Skin epidermis (tissue), 12 donors: ENCODE results near the gene TP53BP1.
A peak's percentile ranks its signal among the peaks of the same experiment; 100 is the strongest.
"Not testable (repeated sequence)": the region's sequence is repeated elsewhere in the genome, so short reads cannot be mapped to it uniquely, and the experiment has no call there.

Source experiments
- H3K27ac ChIP-seq, 21 experiments: fragments of 200-600 bp; sonication (generic) in 11 of 21; one replicate each; pipeline ENCODE4 v1.5.0; 2020; ENCODE audit warnings: mild to moderate bottlenecking in 3 of 21, inconsistent platforms in 2 of 21, moderate library complexity in 2 of 21
- H3K4me3 ChIP-seq, 7 experiments: fragments of 200-600 bp; sonication (generic) in 2 of 7; one replicate each; pipeline ENCODE4 v1.5.0; 2020; ENCODE audit warnings: inconsistent platforms in 2 of 7, mild to moderate bottlenecking in 2 of 7, moderate library complexity in 1 of 7

TP53BP1 gene

DNA sequence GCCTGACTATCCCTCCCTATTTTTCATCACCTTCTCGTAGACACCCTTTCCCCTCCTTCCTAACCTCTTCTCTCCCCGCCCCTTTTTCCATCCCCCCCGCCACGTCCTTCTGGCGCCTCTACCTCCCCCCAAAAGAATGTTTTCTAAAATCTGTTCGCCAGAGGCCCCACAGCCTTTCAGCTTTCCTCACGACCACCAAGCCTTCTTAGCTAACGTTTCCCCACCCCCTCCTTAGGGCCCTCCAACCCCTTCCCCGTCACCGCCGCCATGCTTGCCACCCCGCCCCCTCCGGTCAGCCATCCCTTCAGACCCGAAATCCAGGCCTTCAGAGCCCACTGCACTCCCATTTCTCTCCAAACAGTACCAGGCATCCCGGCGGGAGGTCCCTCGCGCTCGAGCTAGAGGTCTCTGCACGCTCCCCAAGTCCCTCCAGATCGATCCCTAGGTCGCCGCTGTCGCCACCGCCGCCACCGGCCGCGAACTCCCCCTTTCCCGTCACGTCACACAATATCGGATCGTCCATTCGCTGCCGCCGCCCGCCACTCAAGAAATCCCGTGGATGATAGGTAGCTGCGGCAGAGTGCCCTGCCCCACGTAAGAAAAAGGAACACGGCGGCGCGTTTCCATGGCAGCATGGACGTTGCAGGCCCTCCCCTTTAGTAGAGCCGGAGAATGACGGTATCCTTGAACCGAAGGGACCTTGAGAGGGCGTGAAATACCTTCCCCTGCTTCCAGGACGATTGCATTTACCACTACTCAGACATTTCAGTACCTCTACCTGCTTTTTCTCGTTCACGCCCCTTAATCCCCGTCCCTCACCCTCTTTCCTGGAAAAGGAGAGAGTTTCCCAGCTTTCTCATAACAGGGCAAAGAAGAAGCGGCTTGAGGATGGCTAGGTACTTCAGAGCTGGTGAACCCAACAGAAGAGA is at the start of gene TP53BP1:
Gene TP53BP1, minus strand, starts transcription at position 484 of the 929 bp plus-strand sequence. Its CDS starts 113 bp downstream, at position 371.
- Histone ChIP-seq H3K4me3 (peak within 1 kb of the TSS; percentile 62 to 97 (median 86)), H3K27ac (peak within 1 kb of the TSS; percentile 60 to 93 (median 83))

GRCh38 chr15:43541785-43542184 is 48.8 kb upstream of the TP53BP1 start:
- no peak overlapping the region for H3K27ac ChIP-seq
- no peak overlapping the region for H3K4me3 ChIP-seq

DNA sequence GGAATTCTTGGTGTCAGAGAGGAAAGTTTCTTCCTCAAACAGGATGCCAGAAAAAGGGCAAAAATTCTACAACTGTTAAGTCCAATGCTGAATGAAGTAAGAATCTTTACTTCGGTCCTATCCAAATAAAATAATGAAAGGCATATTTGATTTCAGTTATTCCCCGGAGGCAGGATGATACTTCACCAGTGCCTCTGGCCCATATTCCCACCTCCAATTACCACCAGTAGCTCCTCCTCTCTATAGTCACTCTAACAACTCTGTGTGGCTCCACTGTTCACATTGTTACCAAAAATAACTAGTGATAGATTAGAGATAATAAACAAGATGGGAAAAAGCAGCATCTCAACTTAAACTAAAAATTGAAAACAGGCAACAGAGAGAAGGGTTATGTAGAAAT is 45.1 kb upstream of the TP53BP1 start:
- no peak overlapping the region for H3K4me3 ChIP-seq
- no peak overlapping the region for H3K27ac ChIP-seq

GRCh38 chr15:43534897-43535296 is 41.9 kb upstream of the TP53BP1 start:
- H3K4me3 ChIP-seq = no peak overlapping the region
- no peak overlapping the region for H3K27ac ChIP-seq

GRCh38 chr15:43532826-43533225 is 39.9 kb upstream of the TP53BP1 start:
- H3K27ac ChIP-seq, H3K4me3 ChIP-seq: not testable (repeated sequence)

- Histone ChIP-seq H3K27ac (peak overlapping the region in 3 of 21 experiments; percentile 23 to 47 (median 44)), H3K4me3 (no peak overlapping the region)
Measured at GRCh38 chr15:43531018-43531670, 38.2 kb upstream of the TP53BP1 start.

DNA sequence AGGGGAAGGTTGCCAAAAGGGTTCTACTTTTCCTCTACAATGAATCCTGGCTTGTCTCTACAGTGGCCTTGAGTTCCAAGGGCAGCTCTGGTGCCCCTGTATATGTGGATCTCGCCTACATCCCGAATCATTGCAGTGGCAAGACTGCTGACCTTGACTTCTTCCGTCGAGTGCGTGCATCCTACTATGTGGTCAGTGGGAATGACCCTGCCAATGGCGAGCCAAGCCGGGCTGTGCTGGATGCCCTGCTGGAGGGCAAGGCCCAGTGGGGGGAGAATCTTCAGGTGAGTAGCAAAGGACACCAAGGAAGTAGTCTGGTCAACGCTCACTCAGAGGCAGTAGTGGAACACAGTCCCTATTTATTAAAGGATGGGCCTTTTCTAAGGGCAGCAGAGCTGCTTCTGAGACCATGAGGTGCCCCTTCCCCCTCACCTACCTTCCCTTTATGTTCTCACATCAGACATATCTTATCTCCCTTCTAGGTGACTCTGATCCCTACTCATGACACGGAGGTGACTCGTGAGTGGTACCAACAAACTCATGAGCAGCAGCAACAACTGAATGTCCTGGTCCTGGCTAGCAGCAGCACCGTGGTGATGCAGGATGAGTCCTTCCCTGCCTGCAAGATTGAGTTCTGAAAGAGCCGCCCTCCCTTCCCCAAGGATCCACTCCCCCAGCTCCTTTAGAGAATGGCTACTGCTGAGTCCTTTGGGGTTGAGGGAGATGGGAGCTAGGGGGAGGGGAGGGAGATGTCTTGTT is 36.8 kb upstream of the TP53BP1 start:
- H3K4me3 ChIP-seq = no peak overlapping the region
- H3K27ac ChIP-seq = no peak overlapping the region

GRCh38 chr15:43529141-43529540 is 36.2 kb upstream of the TP53BP1 start:
- H3K27ac ChIP-seq = no peak overlapping the region
- H3K4me3 ChIP-seq = no peak overlapping the region

DNA sequence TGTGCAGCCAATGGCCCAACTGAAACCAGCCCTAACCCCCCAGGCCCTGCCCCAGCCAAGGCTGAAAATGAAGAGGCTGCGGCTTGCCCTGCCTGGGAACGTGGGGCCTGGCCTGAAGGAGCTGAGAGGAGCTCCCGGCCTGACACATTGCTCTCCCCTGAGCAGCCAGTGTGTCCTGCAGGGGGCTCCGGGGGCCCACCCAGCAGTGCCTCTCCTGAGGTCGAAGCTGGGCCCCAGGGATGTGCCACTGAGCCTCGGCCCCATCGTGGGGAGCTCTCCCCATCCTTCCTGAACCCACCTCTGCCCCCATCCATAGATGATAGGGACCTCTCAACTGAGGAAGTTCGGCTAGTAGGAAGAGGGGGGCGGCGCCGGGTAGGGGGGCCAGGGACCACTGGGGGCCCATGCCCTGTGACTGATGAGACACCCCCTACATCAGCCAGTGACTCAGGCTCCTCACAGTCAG is 35.6 kb upstream of the TP53BP1 start:
- H3K4me3 ChIP-seq = no peak overlapping the region
- no peak overlapping the region for H3K27ac ChIP-seq

DNA sequence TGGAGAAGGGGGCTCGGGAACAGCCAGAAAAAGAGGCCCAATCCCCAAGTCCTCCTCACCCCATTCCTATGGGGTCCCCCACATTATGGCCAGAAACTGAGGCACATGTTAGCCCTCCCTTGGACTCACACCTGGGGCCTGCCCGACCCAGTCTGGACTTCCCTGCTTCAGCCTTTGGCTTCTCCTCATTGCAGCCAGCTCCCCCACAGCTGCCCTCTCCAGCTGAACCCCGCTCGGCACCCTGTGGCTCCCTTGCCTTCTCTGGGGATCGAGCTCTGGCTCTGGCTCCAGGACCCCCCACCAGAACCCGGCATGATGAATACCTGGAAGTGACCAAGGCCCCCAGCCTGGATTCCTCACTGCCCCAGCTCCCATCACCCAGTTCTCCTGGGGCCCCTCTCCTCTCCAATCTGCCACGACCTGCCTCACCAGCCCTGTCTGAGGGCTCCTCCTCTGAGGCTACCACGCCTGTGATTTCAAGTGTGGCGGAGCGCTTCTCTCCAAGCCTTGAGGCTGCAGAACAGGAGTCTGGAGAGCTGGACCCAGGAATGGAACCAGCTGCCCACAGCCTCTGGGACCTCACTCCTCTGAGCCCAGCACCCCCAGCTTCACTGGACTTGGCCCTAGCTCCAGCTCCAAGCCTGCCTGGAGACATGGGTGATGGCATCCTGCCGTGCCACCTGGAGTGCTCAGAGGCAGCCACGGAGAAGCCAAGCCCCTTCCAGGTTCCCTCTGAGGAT is 35.0 kb upstream of the TP53BP1 start:
- no peak overlapping the region for H3K4me3 ChIP-seq

DNA sequence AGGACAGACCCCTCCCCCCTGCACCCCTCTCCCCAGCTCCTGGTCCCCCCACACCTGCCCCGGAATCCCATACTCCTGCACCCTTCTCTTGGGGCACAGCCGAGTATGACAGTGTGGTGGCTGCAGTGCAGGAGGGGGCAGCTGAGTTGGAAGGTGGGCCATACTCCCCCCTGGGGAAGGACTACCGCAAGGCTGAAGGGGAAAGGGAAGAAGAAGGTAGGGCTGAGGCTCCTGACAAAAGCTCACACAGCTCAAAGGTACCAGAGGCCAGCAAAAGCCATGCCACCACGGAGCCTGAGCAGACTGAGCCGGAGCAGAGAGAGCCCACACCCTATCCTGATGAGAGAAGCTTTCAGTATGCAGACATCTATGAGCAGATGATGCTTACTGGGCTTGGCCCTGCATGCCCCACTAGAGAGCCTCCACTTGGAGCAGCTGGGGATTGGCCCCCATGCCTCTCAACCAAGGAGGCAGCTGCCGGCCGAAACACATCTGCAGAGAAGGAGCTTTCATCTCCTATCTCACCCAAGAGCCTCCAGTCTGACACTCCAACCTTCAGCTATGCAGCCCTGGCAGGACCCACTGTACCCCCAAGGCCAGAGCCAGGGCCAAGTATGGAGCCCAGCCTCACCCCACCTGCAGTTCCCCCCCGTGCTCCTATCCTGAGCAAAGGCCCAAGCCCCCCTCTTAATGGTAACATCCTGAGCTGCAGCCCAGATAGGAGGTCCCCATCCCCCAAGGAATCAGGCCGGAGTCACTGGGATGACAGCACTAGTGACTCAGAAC is 34.3 kb upstream of the TP53BP1 start:
- no peak overlapping the region for H3K4me3 ChIP-seq

More for the DNA sequence above, 35.0 kb upstream of the TP53BP1 start:
- H3K27ac ChIP-seq = no peak overlapping the region

GRCh38 chr15:43526261-43526930 is 33.4 kb upstream of the TP53BP1 start:
- H3K27ac ChIP-seq = no peak overlapping the region
- no peak overlapping the region for H3K4me3 ChIP-seq

More for the DNA sequence above, 34.3 kb upstream of the TP53BP1 start:
- no peak overlapping the region for H3K27ac ChIP-seq

DNA sequence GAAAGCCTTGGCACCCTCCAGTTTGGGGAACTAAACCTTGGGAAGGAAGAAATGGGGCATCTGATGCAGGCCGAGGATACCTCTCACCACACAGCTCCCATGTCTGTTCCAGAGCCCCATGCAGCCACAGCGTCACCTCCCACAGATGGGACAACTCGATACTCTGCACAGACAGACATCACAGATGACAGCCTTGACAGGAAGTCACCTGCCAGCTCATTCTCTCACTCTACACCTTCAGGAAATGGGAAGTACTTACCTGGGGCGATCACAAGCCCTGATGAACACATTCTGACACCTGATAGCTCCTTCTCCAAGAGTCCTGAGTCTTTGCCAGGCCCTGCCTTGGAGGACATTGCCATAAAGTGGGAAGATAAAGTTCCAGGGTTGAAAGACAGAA is 32.2 kb upstream of the TP53BP1 start:
- H3K4me3 ChIP-seq = no peak overlapping the region
- no peak overlapping the region for H3K27ac ChIP-seq

DNA sequence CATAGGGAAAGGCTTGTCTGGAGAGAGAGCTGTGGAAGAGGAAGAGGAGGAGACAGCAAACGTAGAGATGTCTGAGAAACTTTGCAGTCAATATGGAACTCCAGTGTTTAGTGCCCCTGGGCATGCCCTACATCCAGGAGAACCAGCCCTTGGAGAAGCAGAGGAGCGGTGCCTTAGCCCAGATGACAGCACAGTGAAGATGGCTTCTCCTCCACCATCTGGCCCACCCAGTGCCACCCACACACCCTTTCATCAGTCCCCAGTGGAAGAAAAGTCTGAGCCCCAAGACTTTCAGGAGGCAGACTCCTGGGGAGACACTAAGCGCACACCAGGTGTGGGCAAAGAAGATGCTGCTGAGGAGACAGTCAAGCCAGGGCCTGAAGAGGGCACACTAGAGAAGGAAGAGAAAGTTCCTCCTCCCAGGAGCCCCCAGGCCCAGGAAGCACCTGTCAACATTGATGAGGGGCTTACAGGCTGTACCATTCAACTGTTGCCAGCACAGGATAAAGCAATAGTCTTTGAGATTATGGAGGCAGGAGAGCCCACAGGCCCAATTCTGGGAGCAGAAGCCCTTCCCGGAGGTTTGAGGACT is 31.4 kb upstream of the TP53BP1 start:
- no peak overlapping the region for H3K4me3 ChIP-seq
- no peak overlapping the region for H3K27ac ChIP-seq

DNA sequence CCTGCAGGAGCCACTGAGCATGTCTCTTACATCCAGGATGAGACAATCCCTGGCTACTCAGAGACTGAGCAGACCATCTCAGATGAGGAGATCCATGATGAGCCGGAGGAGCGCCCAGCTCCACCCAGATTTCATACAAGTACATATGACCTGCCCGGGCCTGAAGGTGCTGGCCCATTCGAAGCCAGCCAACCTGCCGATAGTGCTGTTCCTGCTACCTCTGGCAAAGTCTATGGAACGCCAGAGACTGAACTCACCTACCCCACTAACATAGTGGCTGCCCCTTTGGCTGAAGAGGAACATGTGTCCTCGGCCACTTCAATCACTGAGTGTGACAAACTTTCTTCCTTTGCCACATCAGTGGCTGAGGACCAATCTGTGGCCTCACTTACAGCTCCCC is 30.7 kb upstream of the TP53BP1 start:
- no peak overlapping the region for H3K27ac ChIP-seq
- no peak overlapping the region for H3K4me3 ChIP-seq

- no peak overlapping the region for H3K4me3 ChIP-seq
- H3K27ac ChIP-seq = no peak overlapping the region
Measured at GRCh38 chr15:43522247-43522646, 29.3 kb upstream of the TP53BP1 start.

DNA sequence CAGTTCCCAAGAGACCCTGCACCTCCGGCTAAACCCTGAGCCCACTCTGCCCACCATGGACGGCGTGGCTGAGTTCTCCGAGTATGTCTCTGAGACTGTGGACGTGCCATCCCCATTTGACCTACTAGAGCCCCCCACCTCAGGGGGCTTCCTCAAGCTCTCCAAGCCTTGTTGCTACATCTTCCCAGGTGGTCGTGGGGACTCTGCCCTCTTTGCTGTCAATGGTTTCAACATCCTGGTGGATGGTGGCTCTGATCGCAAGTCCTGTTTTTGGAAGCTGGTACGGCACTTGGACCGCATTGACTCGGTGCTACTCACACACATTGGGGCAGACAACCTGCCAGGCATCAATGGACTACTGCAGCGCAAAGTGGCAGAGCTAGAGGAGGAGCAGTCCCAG is 28.5 kb upstream of the TP53BP1 start:
- no peak overlapping the region for H3K4me3 ChIP-seq
- no peak overlapping the region for H3K27ac ChIP-seq

DNA sequence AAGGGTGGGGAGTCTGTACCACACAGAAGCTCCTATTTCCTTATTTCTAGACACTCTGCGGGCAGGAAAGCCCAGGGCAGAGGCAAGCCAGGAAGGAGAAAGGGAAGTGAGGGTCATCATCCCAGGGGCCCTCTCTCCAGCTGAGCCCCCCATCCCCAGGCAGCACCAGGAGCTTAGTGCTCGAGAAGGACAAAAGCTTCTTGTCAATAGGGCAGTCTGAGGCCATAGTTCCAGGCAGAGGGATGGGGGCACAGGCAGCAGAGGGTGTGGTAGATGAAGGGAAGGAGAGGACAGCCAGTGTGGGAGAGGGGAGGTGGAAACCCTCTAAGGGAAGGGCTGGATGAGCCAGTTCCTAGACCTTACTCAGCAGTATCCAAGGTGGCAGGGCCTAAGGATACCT is 27.2 kb upstream of the TP53BP1 start:
- H3K27ac ChIP-seq = no peak overlapping the region
- H3K4me3 ChIP-seq = no peak overlapping the region
